GM23248 (cell line): ENCODE data around the gene WARS2. TPM values are rescaled to one million over a fixed set of nuclear protein-coding genes. Genes with fewer than 3 reads are reported as not detected.

Source experiments
- DNase-seq: peaks from one replicate; pipeline ENCODE4 v3.0.0-alpha.2; 2015
- H2AFZ ChIP-seq: fragments of 200-600 bp; sonication (generic); 2 replicates; pipeline ENCODE4 v1.6.1; 2016; ENCODE audit warnings: antibody characterized with exemption
- H3F3A ChIP-seq: fragments of 200-600 bp; sonication (generic); 2 replicates; pipeline ENCODE4 v1.6.1; 2016; ENCODE audit warnings: mild to moderate bottlenecking, antibody characterized with exemption, mixed run types; ENCODE audit not compliant: insufficient read depth
- H3K27ac ChIP-seq: fragments of 200-600 bp; sonication (generic); 2 replicates; pipeline ENCODE4 v1.5.1; 2016; ENCODE audit warnings: mild to moderate bottlenecking
- H3K27me3 ChIP-seq: fragments of 200-600 bp; sonication (generic); replicated peaks from 2 replicates; pipeline ENCODE4 v1.6.1; 2016; ENCODE audit warnings: mild to moderate bottlenecking; ENCODE audit not compliant: insufficient read depth
- H3K36me3 ChIP-seq: fragments of 200-600 bp; sonication (generic); 2 replicates; pipeline ENCODE4 v1.6.1; 2016; ENCODE audit warnings: low read depth, mild to moderate bottlenecking
- H3K4me1 ChIP-seq: fragments of 200-600 bp; sonication (generic); 2 replicates; pipeline ENCODE4 v1.6.1; 2016; ENCODE audit warnings: mild to moderate bottlenecking; ENCODE audit not compliant: insufficient read depth
- H3K4me2 ChIP-seq: fragments of 200-600 bp; sonication (generic); one replicate; pipeline ENCODE4 v1.6.1; 2016; ENCODE audit warnings: mild to moderate bottlenecking; ENCODE audit not compliant: unreplicated experiment
- H3K4me3 ChIP-seq: fragments of 200-600 bp; sonication (generic); 2 replicates; pipeline ENCODE4 v1.5.1; 2016; ENCODE audit warnings: mild to moderate bottlenecking
- H3K79me2 ChIP-seq: fragments of 200-600 bp; sonication (generic); 2 replicates; pipeline ENCODE4 v1.6.1; 2016; ENCODE audit warnings: mild to moderate bottlenecking; ENCODE audit not compliant: insufficient read depth
- H3K9ac ChIP-seq: fragments of 200-600 bp; sonication (generic); 2 replicates; pipeline ENCODE4 v1.6.1; 2016; ENCODE audit warnings: mild to moderate bottlenecking
- H3K9me2 ChIP-seq: fragments of 200-600 bp; sonication (generic); 2 replicates; pipeline ENCODE4 v1.6.1; 2016; ENCODE audit warnings: mixed run types, mild to moderate bottlenecking, moderate library complexity; ENCODE audit not compliant: insufficient read depth
- H3K9me3 ChIP-seq: fragments of 200-600 bp; sonication (generic); one replicate; pipeline ENCODE4 v1.6.1; 2017; ENCODE audit warnings: low read depth
- H4K20me1 ChIP-seq: fragments of 200-600 bp; sonication (generic); 2 replicates; pipeline ENCODE4 v1.6.0; 2016; ENCODE audit not compliant: insufficient read depth
- EZH2 ChIP-seq: fragments of 200-600 bp; sonication (generic); IDR thresholded peaks from 2 replicates; pipeline ENCODE4 v1.6.1; 2018; ENCODE audit warnings: antibody characterized with exemption, mild to moderate bottlenecking; ENCODE audit not compliant: insufficient read depth, poor library complexity, severe bottlenecking
- EZH2phosphoT487 ChIP-seq: fragments of 200-600 bp; sonication (generic); IDR thresholded peaks from 2 replicates; pipeline ENCODE4 v1.6.1; 2018; ENCODE audit warnings: antibody characterized with exemption, moderate library complexity, mild to moderate bottlenecking, low read depth; ENCODE audit not compliant: insufficient read depth
- WGBS, 2 experiments: methylation state at CpG; one replicate each; pipeline ENCODE4 v1.1.6; 2015 to 2017; ENCODE audit warnings: low lambda C conversion rate in 2 of 2, low coverage in 1 of 2; ENCODE audit errors: missing lambda C conversion rate in 2 of 2; 5-methylcytosine and 5-hydroxymethylcytosine counted together
- in situ Hi-C: fragments of 300-500 bp; cut with MboI; formaldehyde crosslinking; loops from 2 replicates; pipeline ENCODE4 v1.15.0; 2020
- polyA plus RNA-seq: library from polyadenylated mRNA; unstranded; fragments of >200 nt; fragmentation: Nextera tagmentation; extraction: Ambion mirVana; gene quantifications from 2 replicates; pipeline ENCODE4 v1.2.1, GENCODE V29; 2016
- total RNA-seq: library from RNA; depleted of rRNA; stranded (reverse); fragments of >200 nt; shearing (Covaris generic); gene quantifications from 2 replicates; pipeline ENCODE4 v1.2.3, GENCODE V29; 2014

The WARS2 gene
- total and polyA plus RNA-seq, 2 experiments from 2014 or later, result 7.9 to 13.8 TPM

GRCh38 chr1:119008483-119009311, 131.8 kb downstream of the WARS2 start:
- no peaks in the 10 kb centered on the region for H4K20me1 ChIP-seq
- H3K4me1 ChIP-seq, result peaks cover 19% of the 10 kb centered on the region
- no peaks in the 10 kb centered on the region for H3K36me3 ChIP-seq
- peak overlapping the region; percentile 98 for H3K4me2 ChIP-seq
- peak overlapping the region; percentile 78 for H3K27ac ChIP-seq
- H3K9me3 ChIP-seq, result no peaks in the 10 kb centered on the region
- in situ Hi-C loops, result no loop called here
- no peaks in the 10 kb centered on the region for H3K9me2 ChIP-seq
- DNase-seq, result peak; percentile 79
- H2AFZ ChIP-seq, result peak overlapping the region; percentile 78
- H3F3A ChIP-seq, result peaks cover 24% of the 10 kb centered on the region
- TF ChIP-seq EZH2phosphoT487 (no peak), EZH2 (no peak)
- peak overlapping the region; percentile 72 for H3K4me3 ChIP-seq
- peak overlapping the region; percentile 73 for H3K9ac ChIP-seq
- WGBS, 2 experiments, result 2 to 4% methylated on average over 21 to 22 of the region's 22 CpGs
- H3K27me3 ChIP-seq, result 0 out of 2 replicates have a peak, but pooled peaks cover 7% of the 10 kb centered on the region
- no peaks in the 10 kb centered on the region for H3K79me2 ChIP-seq

GRCh38 chr1:119007670-119008482, 132.6 kb downstream of the WARS2 start:
- peaks cover 19% of the 10 kb centered on the region for H3K4me1 ChIP-seq
- no peaks in the 10 kb centered on the region for H3K9me3 ChIP-seq
- DNase-seq, result no peak
- peaks cover 24% of the 10 kb centered on the region for H3F3A ChIP-seq
- TF ChIP-seq EZH2phosphoT487 (no peak), EZH2 (no peak)
- no peaks in the 10 kb centered on the region for H3K36me3 ChIP-seq
- peak overlapping the region; percentile 78 for H2AFZ ChIP-seq
- no peaks in the 10 kb centered on the region for H3K9me2 ChIP-seq
- peak overlapping the region; percentile 73 for H3K9ac ChIP-seq
- no peak overlapping the region for H3K27ac ChIP-seq
- H3K27me3 ChIP-seq, result 0 out of 2 replicates have a peak, but pooled peaks cover 7% of the 10 kb centered on the region
- H3K4me2 ChIP-seq, result peak overlapping the region; percentile 98
- WGBS, 2 experiments, result 81 to 85% methylated on average over 50 to 61 of the region's 61 CpGs
- H4K20me1 ChIP-seq, result no peaks in the 10 kb centered on the region
- H3K79me2 ChIP-seq, result no peaks in the 10 kb centered on the region
- in situ Hi-C loops, result no loop called here
- peak overlapping the region; percentile 72 for H3K4me3 ChIP-seq

- Histone ChIP-seq H3K4me3 (no peak overlapping the region), H3K9ac (no peak overlapping the region), H2AFZ (no peak overlapping the region), H3K9me2 (no peaks in the 10 kb centered on the region), H3F3A (peaks cover 24% of the 10 kb centered on the region), H3K4me2 (no peak overlapping the region), H3K27me3 (0 out of 2 replicates have a peak, but pooled peaks cover 7% of the 10 kb centered on the region), H3K79me2 (no peaks in the 10 kb centered on the region), H4K20me1 (no peaks in the 10 kb centered on the region), H3K9me3 (no peaks in the 10 kb centered on the region), H3K27ac (no peak overlapping the region), H3K4me1 (peaks cover 20% of the 10 kb centered on the region), H3K36me3 (no peaks in the 10 kb centered on the region)
- in situ Hi-C loops, result no loop called here
- TF ChIP-seq EZH2phosphoT487 (no peak), EZH2 (no peak)
- no peak for DNase-seq
- 94 to 99% methylated on average over 16 to 22 of the region's 22 CpGs for WGBS, 2 experiments
These were observed 133.1 kb downstream of the WARS2 start for GRCh38 chr1:119007339-119007669.

DNA sequence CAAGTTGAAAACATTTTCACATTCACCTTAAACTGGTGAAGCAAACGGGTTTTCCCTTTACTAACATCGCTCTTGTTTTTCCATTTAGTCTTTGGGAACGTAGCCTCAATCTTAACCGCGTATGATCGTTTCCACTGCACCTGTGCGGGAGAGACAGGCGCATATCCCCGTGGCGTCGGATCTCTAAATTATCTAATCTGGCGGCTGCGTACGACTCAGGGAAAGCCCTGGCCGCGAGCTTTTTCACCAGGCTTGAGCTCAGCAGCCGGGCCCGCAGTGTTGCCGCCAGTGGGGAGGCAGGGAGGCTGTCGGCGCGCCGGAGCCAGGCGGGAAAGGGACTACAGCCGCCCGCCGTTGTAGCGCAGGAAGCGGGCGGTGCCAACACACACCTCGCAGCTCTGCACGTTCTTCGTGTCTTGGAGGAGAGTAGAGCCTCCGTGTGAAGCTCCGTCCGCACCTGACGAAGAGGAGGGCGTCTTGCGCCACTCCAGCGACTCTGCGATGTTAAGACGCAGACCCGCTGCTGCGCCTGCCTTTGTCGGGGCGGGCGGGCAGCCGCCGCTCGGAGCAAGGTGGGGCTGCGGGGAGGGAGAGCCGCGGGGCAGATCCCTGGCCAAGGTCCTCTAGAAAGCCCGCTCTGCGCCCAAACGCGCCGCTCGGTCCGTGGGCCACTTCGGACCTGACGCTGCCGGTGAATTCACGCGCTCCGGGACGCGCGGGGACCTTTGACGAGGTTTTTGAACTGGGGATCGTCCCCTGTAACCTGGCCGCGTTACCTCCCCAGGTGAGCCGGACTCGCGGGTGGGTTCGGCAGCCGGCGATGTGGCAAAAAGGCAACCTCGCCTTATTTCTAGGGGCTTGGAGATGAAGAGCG, 133.8 kb downstream of the WARS2 start:
- Histone ChIP-seq H3K9me3 (no peaks in the 10 kb centered on the region), H3K4me2 (no peak overlapping the region), H3F3A (peaks cover 24% of the 10 kb centered on the region), H3K4me3 (0 out of 2 replicates have a peak overlapping the region, but pooled peaks have one; percentile 13), H3K27ac (no peak overlapping the region), H4K20me1 (no peaks in the 10 kb centered on the region), H3K4me1 (peaks cover 23% of the 10 kb centered on the region), H3K9ac (no peak overlapping the region), H2AFZ (peak overlapping the region; percentile 27; the same call in 1 of the 2 replicates), H3K9me2 (no peaks in the 10 kb centered on the region), H3K36me3 (no peaks in the 10 kb centered on the region), H3K79me2 (no peaks in the 10 kb centered on the region), H3K27me3 (0 out of 2 replicates have a peak, but pooled peaks cover 7% of the 10 kb centered on the region)
- WGBS, 2 experiments, result 29 to 31% methylated on average over 74 to 78 of the region's 81 CpGs
- in situ Hi-C loops, result no loop called here
- TF ChIP-seq EZH2phosphoT487, result no peak
- TF ChIP-seq EZH2, result no peak
- DNase-seq, result no peak
